Measurements from ENCODE around the gene LRBA.

Gene LRBA

DNA sequence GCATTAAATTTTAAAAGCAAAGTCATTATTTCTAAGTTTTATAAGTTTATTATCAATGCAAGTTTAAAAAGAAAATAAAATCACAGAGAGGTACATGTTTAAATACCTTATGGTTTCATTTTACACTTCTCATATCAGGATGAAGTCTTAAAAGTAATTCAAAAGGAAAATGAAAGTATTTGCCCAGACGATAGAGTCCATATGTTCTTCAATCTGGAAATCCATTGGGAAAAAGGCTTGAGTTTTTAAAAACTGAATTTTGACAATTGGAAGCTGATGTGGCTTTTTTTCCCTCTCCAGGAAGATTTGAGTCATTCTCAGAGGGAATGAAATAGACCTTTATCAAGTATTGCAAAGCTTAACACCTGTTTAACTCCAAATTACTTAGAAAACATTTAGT lies 396.0 kb downstream of the LRBA start:
- H3K4me3 ChIP-seq (ENCODE audit: low read length): no peak overlapping the region
- DNase-seq (ENCODE audit: low read depth): no peak

GRCh38 chr4:150609131-150609530 lies 406.0 kb downstream of the LRBA start:
- H3K4me3 ChIP-seq (ENCODE audit: low read length): no peak overlapping the region
- no peak for DNase-seq (ENCODE audit: low read depth)
- TF ChIP-seq, protein P1, sequence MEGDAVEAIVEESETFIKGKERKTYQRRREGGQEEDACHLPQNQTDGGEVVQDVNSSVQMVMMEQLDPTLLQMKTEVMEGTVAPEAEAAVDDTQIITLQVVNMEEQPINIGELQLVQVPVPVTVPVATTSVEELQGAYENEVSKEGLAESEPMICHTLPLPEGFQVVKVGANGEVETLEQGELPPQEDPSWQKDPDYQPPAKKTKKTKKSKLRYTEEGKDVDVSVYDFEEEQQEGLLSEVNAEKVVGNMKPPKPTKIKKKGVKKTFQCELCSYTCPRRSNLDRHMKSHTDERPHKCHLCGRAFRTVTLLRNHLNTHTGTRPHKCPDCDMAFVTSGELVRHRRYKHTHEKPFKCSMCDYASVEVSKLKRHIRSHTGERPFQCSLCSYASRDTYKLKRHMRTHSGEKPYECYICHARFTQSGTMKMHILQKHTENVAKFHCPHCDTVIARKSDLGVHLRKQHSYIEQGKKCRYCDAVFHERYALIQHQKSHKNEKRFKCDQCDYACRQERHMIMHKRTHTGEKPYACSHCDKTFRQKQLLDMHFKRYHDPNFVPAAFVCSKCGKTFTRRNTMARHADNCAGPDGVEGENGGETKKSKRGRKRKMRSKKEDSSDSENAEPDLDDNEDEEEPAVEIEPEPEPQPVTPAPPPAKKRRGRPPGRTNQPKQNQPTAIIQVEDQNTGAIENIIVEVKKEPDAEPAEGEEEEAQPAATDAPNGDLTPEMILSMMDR (conservative IDR thresholded peaks at IDR 0.05; ENCODE audit: low read depth, low read length): no peak

More for the DNA sequence above, 396.0 kb downstream of the LRBA start:
- TF ChIP-seq, protein P1 (conservative IDR thresholded peaks at IDR 0.05; ENCODE audit: low read depth, low read length): no peak

- H3K4me3 ChIP-seq (ENCODE audit: low read length): no peak overlapping the region
- no peak for DNase-seq (ENCODE audit: low read depth)
- TF ChIP-seq, protein P1 (conservative IDR thresholded peaks at IDR 0.05; ENCODE audit: low read depth, low read length): no peak
Measured at GRCh38 chr4:150600812-150601445, 414.2 kb downstream of the LRBA start.

DNA sequence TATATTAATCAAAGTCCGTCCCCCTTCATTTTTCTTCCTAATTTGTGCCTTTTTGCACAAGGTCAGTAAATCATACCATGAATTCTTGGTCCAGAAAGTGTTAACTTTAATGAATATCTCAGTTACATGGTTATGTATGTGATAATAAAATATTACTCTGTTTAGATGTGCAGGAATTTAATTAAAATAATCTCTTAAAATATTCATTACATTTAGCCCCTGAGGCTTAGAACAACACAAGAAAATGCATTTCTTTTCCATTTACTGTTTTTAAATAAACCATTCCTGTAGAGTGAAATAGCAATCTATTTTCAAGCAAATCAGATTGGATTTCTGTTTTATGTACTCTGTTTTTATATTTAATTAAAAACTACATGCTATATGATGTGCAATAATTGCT lies 415.5 kb downstream of the LRBA start:
- no peak overlapping the region for H3K4me3 ChIP-seq (ENCODE audit: low read length)
- DNase-seq (ENCODE audit: low read depth): no peak
- TF ChIP-seq, protein P1 (conservative IDR thresholded peaks at IDR 0.05; ENCODE audit: low read depth, low read length): no peak

- no peak for DNase-seq (ENCODE audit: low read depth)
- no peak overlapping the region for H3K4me3 ChIP-seq (ENCODE audit: low read length)
- TF ChIP-seq, protein P1 (conservative IDR thresholded peaks at IDR 0.05; ENCODE audit: low read depth, low read length): no peak
Measured at GRCh38 chr4:150598909-150599308, 416.2 kb downstream of the LRBA start.

- TF ChIP-seq, protein P1 (conservative IDR thresholded peaks at IDR 0.05; ENCODE audit: low read depth, low read length): peak; percentile 42
- DNase-seq (ENCODE audit: low read depth): no peak
- no peak overlapping the region for H3K4me3 ChIP-seq (ENCODE audit: low read length)
Measured at GRCh38 chr4:150593996-150594395, 421.1 kb downstream of the LRBA start.

- DNase-seq (ENCODE audit: low read depth): no peak
- H3K4me3 ChIP-seq (ENCODE audit: low read length): no peak overlapping the region
- TF ChIP-seq, protein P1 (conservative IDR thresholded peaks at IDR 0.05; ENCODE audit: low read depth, low read length): no peak
Measured at GRCh38 chr4:150591904-150592303, 423.2 kb downstream of the LRBA start.
